Renal pelvis (tissue), 4 donors: ENCODE data around the gene CHPF2. TPM values are rescaled to one million over a fixed set of nuclear protein-coding genes. Genes with fewer than 3 reads are reported as not detected.

Experiments
- DNase-seq: peaks from one replicate; pipeline ENCODE4 v3.0.0-alpha.2; 2013
- polyA plus RNA-seq, 3 donors: library from polyadenylated mRNA; unstranded; fragments of 120-200 nt; gene quantifications; one replicate each; pipeline ENCODE4 v1.2.1, GENCODE V29; 2013; ENCODE audit not compliant: insufficient read length in 3 of 3

Gene CHPF2
- polyA plus RNA-seq, 3 donors = 22.0 to 29.6 (median 28.4) TPM

- DNase-seq = no peak
Measured at GRCh38 chr7:151280388-151281019, 48.2 kb downstream of the CHPF2 start.

DNA sequence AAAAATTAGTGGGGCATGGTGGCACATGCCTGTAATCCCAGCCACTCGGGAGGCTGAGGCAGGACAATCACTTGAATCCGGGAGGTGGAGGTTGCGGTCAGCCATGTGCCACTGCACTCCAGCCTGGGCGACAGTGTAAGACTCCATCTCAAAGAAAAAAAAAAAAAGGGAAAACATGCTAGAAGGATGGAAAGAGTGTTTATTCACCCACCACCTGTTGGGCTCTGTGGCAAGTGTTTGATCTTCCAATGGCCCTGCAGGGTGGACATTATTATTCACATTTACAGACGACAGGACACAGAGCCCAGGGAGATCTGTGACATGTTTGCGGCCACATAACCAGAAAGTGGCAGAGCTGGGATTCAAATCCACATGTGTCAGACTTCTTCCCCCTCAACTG, 49.4 kb downstream of the CHPF2 start:
- DNase-seq = no peak

DNA sequence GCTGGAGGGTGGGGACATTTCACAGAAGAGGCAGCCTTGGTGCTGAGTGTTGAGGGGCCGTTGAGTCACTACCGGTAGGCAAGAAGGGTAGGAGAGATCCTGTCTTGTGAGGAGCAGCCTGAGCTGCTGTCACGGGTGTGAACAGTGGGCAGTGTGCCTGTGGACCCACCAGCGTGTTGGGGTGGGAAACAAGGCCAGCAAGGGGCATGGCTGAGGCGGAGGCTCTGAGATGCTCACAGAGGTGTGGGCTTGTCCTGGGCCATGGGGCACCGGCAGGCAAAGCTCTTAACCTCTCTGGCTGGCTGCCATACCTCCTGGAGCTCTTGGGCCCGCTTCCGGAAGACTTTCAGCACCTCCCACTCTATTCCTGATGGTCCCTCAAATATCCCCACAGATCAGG, 49.8 kb downstream of the CHPF2 start:
- no peak for DNase-seq

GRCh38 chr7:151283302-151283701, 51.0 kb downstream of the CHPF2 start:
- DNase-seq = no peak

DNA sequence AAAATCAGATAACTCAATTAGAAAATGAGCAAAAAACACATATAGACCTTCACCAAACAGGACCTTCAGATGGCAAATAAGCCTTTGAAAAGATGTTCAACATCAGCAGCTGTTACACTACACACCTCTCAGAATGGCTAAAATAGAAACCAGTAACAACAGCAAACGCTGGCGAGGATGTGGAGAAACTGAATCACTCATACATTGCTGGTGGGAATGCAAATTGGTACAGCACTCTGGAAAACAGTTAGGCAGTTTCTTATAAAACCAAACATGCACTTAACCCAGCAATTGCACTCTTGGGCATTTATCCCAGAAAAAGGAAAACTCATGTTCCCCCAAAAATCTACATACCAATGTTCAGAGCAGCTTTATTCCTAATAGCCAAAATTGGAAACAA, 53.9 kb downstream of the CHPF2 start:
- DNase-seq = no peak

Other genes with a start within 250 kb of the CHPF2 start
- gene NOS3, start 241.5 kb upstream of the CHPF2 start, polyA plus RNA-seq = 10 to 100 TPM; 11.0 to 14.2 (median 12.3) TPM
- gene ATG9B, start 208.0 kb upstream of the CHPF2 start, polyA plus RNA-seq = 1 to 10 TPM; 1.5 to 3.1 (median 2.6) TPM
- 10 to 100 TPM; 21.8 to 37.3 (median 29.9) TPM for gene ABCB8, start 204.0 kb upstream of the CHPF2 start, polyA plus RNA-seq
- 1 to 10 TPM; 2.1 to 3.2 (median 2.4) TPM for gene ASIC3, start 184.0 kb upstream of the CHPF2 start, polyA plus RNA-seq
- 10 to 100 TPM; 16.4 to 19.5 (median 18.8) TPM for gene CDK5, start 174.6 kb upstream of the CHPF2 start, polyA plus RNA-seq
- 100 to 1,000 TPM in 2 of 3 donors, 10 to 100 TPM in 1; 98.8 to 120 (median 115) TPM for gene SLC4A2, start 172.9 kb upstream of the CHPF2 start, polyA plus RNA-seq
- 10 to 100 TPM; 75.2 to 83.3 (median 79.1) TPM for gene FASTK, start 151.7 kb upstream of the CHPF2 start, polyA plus RNA-seq
- gene TMUB1, start 149.0 kb upstream of the CHPF2 start, polyA plus RNA-seq = 10 to 100 TPM; 31.3 to 45.2 (median 39.3) TPM
- gene AGAP3, start 146.0 kb upstream of the CHPF2 start, polyA plus RNA-seq = 10 to 100 TPM; 68.0 to 78.3 (median 72.8) TPM
- gene GBX1, start 64.8 kb upstream of the CHPF2 start, polyA plus RNA-seq = under 1 TPM in 2 of 3 donors, not detected in 1; 0.28 to 0.34 TPM
- gene ASB10, start 45.2 kb upstream of the CHPF2 start, polyA plus RNA-seq = under 1 TPM in 1 of 3 donors, not detected in 2; 0.04 TPM
- gene H2BK1, start 22.0 kb upstream of the CHPF2 start, polyA plus RNA-seq = not detected
- 10 to 100 TPM; 25.9 to 28.9 (median 26.3) TPM for gene ABCF2, start 5.3 kb upstream of the CHPF2 start, polyA plus RNA-seq
- 10 to 100 TPM; 76.0 to 80.1 (median 77.1) TPM for gene SMARCD3, start 16.2 kb downstream of the CHPF2 start, polyA plus RNA-seq
- gene NUB1, start 109.3 kb downstream of the CHPF2 start, polyA plus RNA-seq = 10 to 100 TPM; 75.7 to 82.8 (median 76.3) TPM
- gene WDR86, start 177.6 kb downstream of the CHPF2 start, polyA plus RNA-seq = 10 to 100 TPM; 34.9 to 49.6 (median 49.5) TPM
- 1 to 10 TPM; 2.5 to 5.1 (median 3.7) TPM for gene CRYGN, start 207.7 kb downstream of the CHPF2 start, polyA plus RNA-seq